GM23338 (cell line): ENCODE measurements around the gene GPR146.
"Not testable (repeated sequence)": the region's sequence is repeated elsewhere in the genome, so short reads cannot be mapped to it uniquely, and the experiment has no call there.

Experiments
- CREB1 ChIP-seq: fragments of 250-450 bp; sonication (Bioruptor Pico); IDR thresholded peaks from 2 replicates; pipeline ENCODE4 v1.5.0; 2020; ENCODE audit warnings: low read depth, mild to moderate bottlenecking, moderate library complexity
- EZH2 ChIP-seq: fragments of 200-600 bp; sonication (generic); IDR thresholded peaks from one replicate; pipeline ENCODE4 v1.8.0; 2017; ENCODE audit warnings: antibody characterized with exemption, mild to moderate bottlenecking, low read depth; ENCODE audit not compliant: unreplicated experiment
- EZH2phosphoT487 ChIP-seq: fragments of 200-600 bp; sonication (generic); IDR thresholded peaks from one replicate; pipeline ENCODE4 v1.8.1; 2018; ENCODE audit warnings: antibody characterized with exemption; ENCODE audit not compliant: unreplicated experiment
- JUNB ChIP-seq: IDR thresholded peaks from one replicate; pipeline ENCODE4 v1.6.1; 2016; ENCODE audit warnings: antibody characterized with exemption; ENCODE audit not compliant: unreplicated experiment
- NANOG ChIP-seq: IDR thresholded peaks from 2 replicates; pipeline ENCODE4 v1.6.1; 2016; ENCODE audit warnings: antibody characterized with exemption, borderline replicate concordance
- POLR2AphosphoS5 ChIP-seq: IDR thresholded peaks from 2 replicates; pipeline ENCODE4 v1.6.1; 2016; ENCODE audit warnings: antibody characterized with exemption, low read depth
- STAT1 ChIP-seq: IDR thresholded peaks from one replicate; pipeline ENCODE4 v1.6.1; 2016; ENCODE audit warnings: antibody characterized with exemption; ENCODE audit not compliant: unreplicated experiment
- TF ChIP-seq, protein P1 (sequence below), 2 experiments: fragments of 200-600 bp in 1 of 2; sonication (generic) in 1 of 2; conservative IDR thresholded peaks; 2 replicates each; pipeline versions ENCODE4 v1.5.1 to v1.6.1; 2016 to 2017; ENCODE audit warnings: antibody characterized with exemption in 2 of 2, low read depth in 2 of 2, mild to moderate bottlenecking in 2 of 2, moderate library complexity in 1 of 2
- TF ChIP-seq, protein P2 (sequence below): IDR thresholded peaks from one replicate; pipeline ENCODE4 v1.6.1; 2018; ENCODE audit warnings: antibody characterized with exemption; ENCODE audit not compliant: unreplicated experiment
- TF ChIP-seq, protein P3 (sequence below): IDR thresholded peaks from 2 replicates; pipeline ENCODE4 v1.6.1; 2016; ENCODE audit warnings: antibody characterized with exemption
- TF ChIP-seq, protein P4 (sequence below): fragments of 250-450 bp; sonication (Bioruptor Pico); IDR thresholded peaks from 2 replicates; pipeline ENCODE4 v1.5.0; 2020; ENCODE audit warnings: mild to moderate bottlenecking, moderate library complexity

DNA sequence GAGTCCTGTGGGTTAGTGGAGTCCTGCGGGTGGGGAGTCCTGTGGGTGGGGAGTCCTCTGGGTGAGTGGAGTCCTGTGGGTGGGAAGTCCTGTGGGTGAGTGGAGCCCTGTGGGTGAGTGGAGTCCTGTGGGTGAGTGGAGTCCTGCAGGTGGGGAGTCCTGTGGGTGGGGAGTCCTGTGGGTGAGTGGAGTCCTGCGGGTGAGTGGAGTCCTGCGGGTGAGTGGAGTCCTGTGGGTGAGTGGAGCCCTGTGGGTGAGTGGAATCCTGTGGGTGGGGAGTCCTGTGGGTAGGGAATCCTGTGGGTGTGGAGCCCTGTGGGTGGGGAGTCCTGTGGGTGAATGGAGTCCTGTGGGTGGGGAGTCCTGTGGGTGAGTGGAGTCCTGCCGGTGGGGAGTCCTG lies 42.3 kb upstream of the GPR146 start:
- TF ChIP-seq EZH2; POLR2AphosphoS5; EZH2phosphoT487; CREB1 (CRISPR knock-in tag); NANOG; JUNB; STAT1: not testable (repeated sequence)
- TF ChIP-seq, protein P1, sequence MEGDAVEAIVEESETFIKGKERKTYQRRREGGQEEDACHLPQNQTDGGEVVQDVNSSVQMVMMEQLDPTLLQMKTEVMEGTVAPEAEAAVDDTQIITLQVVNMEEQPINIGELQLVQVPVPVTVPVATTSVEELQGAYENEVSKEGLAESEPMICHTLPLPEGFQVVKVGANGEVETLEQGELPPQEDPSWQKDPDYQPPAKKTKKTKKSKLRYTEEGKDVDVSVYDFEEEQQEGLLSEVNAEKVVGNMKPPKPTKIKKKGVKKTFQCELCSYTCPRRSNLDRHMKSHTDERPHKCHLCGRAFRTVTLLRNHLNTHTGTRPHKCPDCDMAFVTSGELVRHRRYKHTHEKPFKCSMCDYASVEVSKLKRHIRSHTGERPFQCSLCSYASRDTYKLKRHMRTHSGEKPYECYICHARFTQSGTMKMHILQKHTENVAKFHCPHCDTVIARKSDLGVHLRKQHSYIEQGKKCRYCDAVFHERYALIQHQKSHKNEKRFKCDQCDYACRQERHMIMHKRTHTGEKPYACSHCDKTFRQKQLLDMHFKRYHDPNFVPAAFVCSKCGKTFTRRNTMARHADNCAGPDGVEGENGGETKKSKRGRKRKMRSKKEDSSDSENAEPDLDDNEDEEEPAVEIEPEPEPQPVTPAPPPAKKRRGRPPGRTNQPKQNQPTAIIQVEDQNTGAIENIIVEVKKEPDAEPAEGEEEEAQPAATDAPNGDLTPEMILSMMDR (conservative IDR thresholded peaks at IDR 0.05; ENCODE audit: low read depth in 2 of 2) = not testable (repeated sequence)
- TF ChIP-seq, protein P2, sequence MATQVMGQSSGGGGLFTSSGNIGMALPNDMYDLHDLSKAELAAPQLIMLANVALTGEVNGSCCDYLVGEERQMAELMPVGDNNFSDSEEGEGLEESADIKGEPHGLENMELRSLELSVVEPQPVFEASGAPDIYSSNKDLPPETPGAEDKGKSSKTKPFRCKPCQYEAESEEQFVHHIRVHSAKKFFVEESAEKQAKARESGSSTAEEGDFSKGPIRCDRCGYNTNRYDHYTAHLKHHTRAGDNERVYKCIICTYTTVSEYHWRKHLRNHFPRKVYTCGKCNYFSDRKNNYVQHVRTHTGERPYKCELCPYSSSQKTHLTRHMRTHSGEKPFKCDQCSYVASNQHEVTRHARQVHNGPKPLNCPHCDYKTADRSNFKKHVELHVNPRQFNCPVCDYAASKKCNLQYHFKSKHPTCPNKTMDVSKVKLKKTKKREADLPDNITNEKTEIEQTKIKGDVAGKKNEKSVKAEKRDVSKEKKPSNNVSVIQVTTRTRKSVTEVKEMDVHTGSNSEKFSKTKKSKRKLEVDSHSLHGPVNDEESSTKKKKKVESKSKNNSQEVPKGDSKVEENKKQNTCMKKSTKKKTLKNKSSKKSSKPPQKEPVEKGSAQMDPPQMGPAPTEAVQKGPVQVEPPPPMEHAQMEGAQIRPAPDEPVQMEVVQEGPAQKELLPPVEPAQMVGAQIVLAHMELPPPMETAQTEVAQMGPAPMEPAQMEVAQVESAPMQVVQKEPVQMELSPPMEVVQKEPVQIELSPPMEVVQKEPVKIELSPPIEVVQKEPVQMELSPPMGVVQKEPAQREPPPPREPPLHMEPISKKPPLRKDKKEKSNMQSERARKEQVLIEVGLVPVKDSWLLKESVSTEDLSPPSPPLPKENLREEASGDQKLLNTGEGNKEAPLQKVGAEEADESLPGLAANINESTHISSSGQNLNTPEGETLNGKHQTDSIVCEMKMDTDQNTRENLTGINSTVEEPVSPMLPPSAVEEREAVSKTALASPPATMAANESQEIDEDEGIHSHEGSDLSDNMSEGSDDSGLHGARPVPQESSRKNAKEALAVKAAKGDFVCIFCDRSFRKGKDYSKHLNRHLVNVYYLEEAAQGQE = not testable (repeated sequence)
- TF ChIP-seq, protein P3, sequence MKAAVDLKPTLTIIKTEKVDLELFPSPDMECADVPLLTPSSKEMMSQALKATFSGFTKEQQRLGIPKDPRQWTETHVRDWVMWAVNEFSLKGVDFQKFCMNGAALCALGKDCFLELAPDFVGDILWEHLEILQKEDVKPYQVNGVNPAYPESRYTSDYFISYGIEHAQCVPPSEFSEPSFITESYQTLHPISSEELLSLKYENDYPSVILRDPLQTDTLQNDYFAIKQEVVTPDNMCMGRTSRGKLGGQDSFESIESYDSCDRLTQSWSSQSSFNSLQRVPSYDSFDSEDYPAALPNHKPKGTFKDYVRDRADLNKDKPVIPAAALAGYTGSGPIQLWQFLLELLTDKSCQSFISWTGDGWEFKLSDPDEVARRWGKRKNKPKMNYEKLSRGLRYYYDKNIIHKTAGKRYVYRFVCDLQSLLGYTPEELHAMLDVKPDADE = not testable (repeated sequence)
- TF ChIP-seq, protein P4, sequence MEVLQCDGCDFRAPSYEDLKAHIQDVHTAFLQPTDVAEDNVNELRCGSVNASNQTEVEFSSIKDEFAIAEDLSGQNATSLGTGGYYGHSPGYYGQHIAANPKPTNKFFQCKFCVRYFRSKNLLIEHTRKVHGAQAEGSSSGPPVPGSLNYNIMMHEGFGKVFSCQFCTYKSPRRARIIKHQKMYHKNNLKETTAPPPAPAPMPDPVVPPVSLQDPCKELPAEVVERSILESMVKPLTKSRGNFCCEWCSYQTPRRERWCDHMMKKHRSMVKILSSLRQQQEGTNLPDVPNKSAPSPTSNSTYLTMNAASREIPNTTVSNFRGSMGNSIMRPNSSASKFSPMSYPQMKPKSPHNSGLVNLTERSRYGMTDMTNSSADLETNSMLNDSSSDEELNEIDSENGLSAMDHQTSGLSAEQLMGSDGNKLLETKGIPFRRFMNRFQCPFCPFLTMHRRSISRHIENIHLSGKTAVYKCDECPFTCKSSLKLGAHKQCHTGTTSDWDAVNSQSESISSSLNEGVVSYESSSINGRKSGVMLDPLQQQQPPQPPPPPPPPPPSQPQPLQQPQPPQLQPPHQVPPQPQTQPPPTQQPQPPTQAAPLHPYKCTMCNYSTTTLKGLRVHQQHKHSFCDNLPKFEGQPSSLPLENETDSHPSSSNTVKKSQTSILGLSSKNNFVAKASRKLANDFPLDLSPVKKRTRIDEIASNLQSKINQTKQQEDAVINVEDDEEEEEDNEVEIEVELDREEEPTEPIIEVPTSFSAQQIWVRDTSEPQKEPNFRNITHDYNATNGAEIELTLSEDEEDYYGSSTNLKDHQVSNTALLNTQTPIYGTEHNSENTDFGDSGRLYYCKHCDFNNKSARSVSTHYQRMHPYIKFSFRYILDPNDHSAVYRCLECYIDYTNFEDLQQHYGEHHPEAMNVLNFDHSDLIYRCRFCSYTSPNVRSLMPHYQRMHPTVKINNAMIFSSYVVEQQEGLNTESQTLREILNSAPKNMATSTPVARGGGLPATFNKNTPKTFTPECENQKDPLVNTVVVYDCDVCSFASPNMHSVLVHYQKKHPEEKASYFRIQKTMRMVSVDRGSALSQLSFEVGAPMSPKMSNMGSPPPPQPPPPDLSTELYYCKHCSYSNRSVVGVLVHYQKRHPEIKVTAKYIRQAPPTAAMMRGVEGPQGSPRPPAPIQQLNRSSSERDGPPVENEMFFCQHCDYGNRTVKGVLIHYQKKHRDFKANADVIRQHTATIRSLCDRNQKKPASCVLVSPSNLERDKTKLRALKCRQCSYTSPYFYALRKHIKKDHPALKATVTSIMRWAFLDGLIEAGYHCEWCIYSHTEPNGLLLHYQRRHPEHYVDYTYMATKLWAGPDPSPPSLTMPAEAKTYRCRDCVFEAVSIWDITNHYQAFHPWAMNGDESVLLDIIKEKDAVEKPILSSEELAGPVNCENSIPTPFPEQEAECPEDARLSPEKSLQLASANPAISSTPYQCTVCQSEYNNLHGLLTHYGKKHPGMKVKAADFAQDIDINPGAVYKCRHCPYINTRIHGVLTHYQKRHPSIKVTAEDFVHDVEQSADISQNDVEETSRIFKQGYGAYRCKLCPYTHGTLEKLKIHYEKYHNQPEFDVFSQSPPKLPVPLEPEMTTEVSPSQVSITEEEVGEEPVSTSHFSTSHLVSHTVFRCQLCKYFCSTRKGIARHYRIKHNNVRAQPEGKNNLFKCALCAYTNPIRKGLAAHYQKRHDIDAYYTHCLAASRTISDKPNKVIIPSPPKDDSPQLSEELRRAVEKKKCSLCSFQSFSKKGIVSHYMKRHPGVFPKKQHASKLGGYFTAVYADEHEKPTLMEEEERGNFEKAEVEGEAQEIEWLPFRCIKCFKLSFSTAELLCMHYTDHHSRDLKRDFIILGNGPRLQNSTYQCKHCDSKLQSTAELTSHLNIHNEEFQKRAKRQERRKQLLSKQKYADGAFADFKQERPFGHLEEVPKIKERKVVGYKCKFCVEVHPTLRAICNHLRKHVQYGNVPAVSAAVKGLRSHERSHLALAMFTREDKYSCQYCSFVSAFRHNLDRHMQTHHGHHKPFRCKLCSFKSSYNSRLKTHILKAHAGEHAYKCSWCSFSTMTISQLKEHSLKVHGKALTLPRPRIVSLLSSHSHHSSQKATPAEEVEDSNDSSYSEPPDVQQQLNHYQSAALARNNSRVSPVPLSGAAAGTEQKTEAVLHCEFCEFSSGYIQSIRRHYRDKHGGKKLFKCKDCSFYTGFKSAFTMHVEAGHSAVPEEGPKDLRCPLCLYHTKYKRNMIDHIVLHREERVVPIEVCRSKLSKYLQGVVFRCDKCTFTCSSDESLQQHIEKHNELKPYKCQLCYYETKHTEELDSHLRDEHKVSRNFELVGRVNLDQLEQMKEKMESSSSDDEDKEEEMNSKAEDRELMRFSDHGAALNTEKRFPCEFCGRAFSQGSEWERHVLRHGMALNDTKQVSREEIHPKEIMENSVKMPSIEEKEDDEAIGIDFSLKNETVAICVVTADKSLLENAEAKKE = not testable (repeated sequence)
